HEK293 (cell line): ENCODE results near the gene GCLM.

Experiments
- CTCF ChIA-PET: fragments of 350-600 bp; formaldehyde crosslinking; extraction: SDS; loops from one replicate; lab custom pipeline; 2021; ENCODE audit warnings: antibody characterized with exemption; lab: Yijun Ruan, JAX
- POLR2A ChIA-PET: fragments of 300-600 bp; formaldehyde crosslinking; extraction: SDS; loops from one replicate; lab custom pipeline; 2020; ENCODE audit warnings: antibody characterized with exemption, inconsistent platforms; lab: Yijun Ruan, JAX
- H3K27ac ChIP-seq: fragments of 200-500 bp; sonication (Bioruptor generic); 2 replicates; pipeline ENCODE4 v1.5.1; 2014; ENCODE audit warnings: low read depth, low read length, control low read depth, inconsistent platforms; ENCODE audit errors: extremely low read depth
- H3K36me3 ChIP-seq, 2 experiments: fragments of 200-500 bp in 1 of 2; sonication (Bioruptor generic) in 1 of 2; 1 replicate in 1 of 2; 2 replicates in 1 of 2; pipeline ENCODE4 v1.5.1; 2014 to 2017; ENCODE audit warnings: inconsistent platforms in 2 of 2, low read length in 2 of 2; ENCODE audit not compliant: control insufficient read depth in 2 of 2, insufficient read depth in 1 of 2
- H3K4me1 ChIP-seq: fragments of 200-500 bp; sonication (Bioruptor generic); 2 replicates; pipeline ENCODE4 v1.5.1; 2014; ENCODE audit warnings: mild to moderate bottlenecking, low read length, inconsistent platforms; ENCODE audit not compliant: control insufficient read depth, insufficient read depth
- H3K4me3 ChIP-seq: 2 replicates; pipeline ENCODE4 v1.5.1; 2011; ENCODE audit warnings: low read depth, mild to moderate bottlenecking, control low read depth, low read length, moderate library complexity
- H3K9me3 ChIP-seq: fragments of 200-500 bp; sonication (Bioruptor generic); 2 replicates; pipeline ENCODE4 v1.5.1; 2014; ENCODE audit warnings: low read depth, low read length, inconsistent platforms; ENCODE audit not compliant: control insufficient read depth, insufficient read depth
- FEZF1 ChIP-seq: fragments of 450-650 bp; formaldehyde crosslinking; IDR thresholded peaks from 2 replicates; pipeline ENCODE4 v1.5.1; 2016; ENCODE audit warnings: missing biosample characterization, missing genetic modification characterization
- GLI2 ChIP-seq: fragments of 450-650 bp; formaldehyde crosslinking; IDR thresholded peaks from 2 replicates; pipeline ENCODE4; 2017; ENCODE audit warnings: missing biosample characterization, missing genetic modification characterization, low read depth, borderline replicate concordance
- GLIS2 ChIP-seq: fragments of 450-650 bp; formaldehyde crosslinking; IDR thresholded peaks from 2 replicates; pipeline ENCODE4 v1.5.1; 2016; ENCODE audit warnings: missing biosample characterization, missing genetic modification characterization
- KLF17 ChIP-seq: fragments of 450-650 bp; formaldehyde crosslinking; IDR thresholded peaks from 2 replicates; pipeline ENCODE4 v1.5.1; 2016; ENCODE audit warnings: missing biosample characterization, missing genetic modification characterization
- OVOL3 ChIP-seq: fragments of 450-650 bp; formaldehyde crosslinking; IDR thresholded peaks from 2 replicates; pipeline ENCODE4 v1.5.1; 2016; ENCODE audit warnings: missing biosample characterization, missing genetic modification characterization
- PRDM10 ChIP-seq: fragments of 450-650 bp; formaldehyde crosslinking; IDR thresholded peaks from 2 replicates; pipeline ENCODE4 v1.5.1; 2016; ENCODE audit warnings: missing biosample characterization, missing genetic modification characterization
- SP2 ChIP-seq: fragments of 450-650 bp; formaldehyde crosslinking; IDR thresholded peaks from 2 replicates; pipeline ENCODE4 v1.5.1; 2016; ENCODE audit warnings: missing biosample characterization, missing genetic modification characterization
- TRIM28 ChIP-seq: IDR thresholded peaks from 2 replicates; pipeline ENCODE4 v1.6.1; 2011; ENCODE audit warnings: low read length, control low read depth, borderline replicate concordance
- ZBTB17 ChIP-seq: fragments of 450-650 bp; formaldehyde crosslinking; IDR thresholded peaks from 2 replicates; pipeline ENCODE4 v1.5.1; 2016; ENCODE audit warnings: missing biosample characterization, missing genetic modification characterization
- ZEB2 ChIP-seq: fragments of 450-650 bp; formaldehyde crosslinking; IDR thresholded peaks from 2 replicates; pipeline ENCODE4 v1.5.1; 2016; ENCODE audit warnings: missing biosample characterization, missing genetic modification characterization
- ZNF155 ChIP-seq: fragments of 450-650 bp; formaldehyde crosslinking; IDR thresholded peaks from 2 replicates; pipeline ENCODE4 v1.5.1; 2016; ENCODE audit warnings: missing biosample characterization, missing genetic modification characterization
- ZNF157 ChIP-seq: fragments of 450-650 bp; formaldehyde crosslinking; IDR thresholded peaks from 2 replicates; pipeline ENCODE4 v1.5.1; 2016; ENCODE audit warnings: missing biosample characterization, missing genetic modification characterization
- ZNF16 ChIP-seq: fragments of 450-650 bp; formaldehyde crosslinking; IDR thresholded peaks from 2 replicates; pipeline ENCODE4 v1.5.1; 2016; ENCODE audit warnings: low read depth, missing biosample characterization, missing genetic modification characterization
- ZNF19 ChIP-seq: fragments of 450-650 bp; formaldehyde crosslinking; IDR thresholded peaks from 2 replicates; pipeline ENCODE4; 2016; ENCODE audit warnings: missing biosample characterization, missing genetic modification characterization, low read depth
- ZNF2 ChIP-seq: fragments of 450-650 bp; formaldehyde crosslinking; IDR thresholded peaks from 2 replicates; pipeline ENCODE4 v1.5.1; 2016; ENCODE audit warnings: missing biosample characterization, missing genetic modification characterization
- ZNF214 ChIP-seq: fragments of 450-650 bp; formaldehyde crosslinking; IDR thresholded peaks from 2 replicates; pipeline ENCODE4 v1.5.1; 2017; ENCODE audit warnings: missing biosample characterization, mild to moderate bottlenecking, missing genetic modification characterization, borderline replicate concordance
- ZNF221 ChIP-seq: fragments of 450-650 bp; formaldehyde crosslinking; IDR thresholded peaks from 2 replicates; pipeline ENCODE4 v1.5.1; 2017; ENCODE audit warnings: missing biosample characterization, missing genetic modification characterization, borderline replicate concordance
- ZNF248 ChIP-seq: fragments of 450-650 bp; formaldehyde crosslinking; IDR thresholded peaks from 2 replicates; pipeline ENCODE4 v1.5.1; 2017; ENCODE audit warnings: missing biosample characterization, missing genetic modification characterization
- ZNF292 ChIP-seq: fragments of 450-650 bp; formaldehyde crosslinking; IDR thresholded peaks from 2 replicates; pipeline ENCODE4 v1.5.1; 2016; ENCODE audit warnings: low read depth, missing biosample characterization, missing genetic modification characterization, borderline replicate concordance
- ZNF302 ChIP-seq: fragments of 450-650 bp; formaldehyde crosslinking; IDR thresholded peaks from 2 replicates; pipeline ENCODE4 v1.5.1; 2016; ENCODE audit warnings: missing biosample characterization, missing genetic modification characterization, low read depth
- ZNF311 ChIP-seq: fragments of 450-650 bp; formaldehyde crosslinking; IDR thresholded peaks from 2 replicates; pipeline ENCODE4 v1.5.1; 2017; ENCODE audit warnings: missing biosample characterization, missing genetic modification characterization, borderline replicate concordance
- ZNF366 ChIP-seq: fragments of 450-650 bp; formaldehyde crosslinking; conservative IDR thresholded peaks from 2 replicates; pipeline ENCODE4 v1.5.1; 2016; ENCODE audit warnings: missing biosample characterization, missing genetic modification characterization
- ZNF423 ChIP-seq: fragments of 450-650 bp; formaldehyde crosslinking; IDR thresholded peaks from 2 replicates; pipeline ENCODE4 v1.5.1; 2016; ENCODE audit warnings: missing biosample characterization, missing genetic modification characterization
- ZNF488 ChIP-seq: fragments of 450-650 bp; formaldehyde crosslinking; IDR thresholded peaks from 2 replicates; pipeline ENCODE4 v1.5.1; 2016; ENCODE audit warnings: missing biosample characterization, missing genetic modification characterization
- ZNF558 ChIP-seq: fragments of 450-650 bp; formaldehyde crosslinking; IDR thresholded peaks from 2 replicates; pipeline ENCODE4 v1.5.1; 2016; ENCODE audit warnings: missing biosample characterization, missing genetic modification characterization
- ZNF585B ChIP-seq: fragments of 450-650 bp; formaldehyde crosslinking; IDR thresholded peaks from 2 replicates; pipeline ENCODE4 v1.5.1; 2016; ENCODE audit warnings: missing biosample characterization, missing genetic modification characterization
- ZNF626 ChIP-seq: fragments of 450-650 bp; sonication (Bioruptor Pico); formaldehyde crosslinking; IDR thresholded peaks from 2 replicates; pipeline ENCODE4 v1.5.1; 2018; ENCODE audit warnings: missing biosample characterization, missing genetic modification characterization, inconsistent platforms
- ZNF776 ChIP-seq: fragments of 450-650 bp; formaldehyde crosslinking; IDR thresholded peaks from 2 replicates; pipeline ENCODE4 v1.5.0; 2017; ENCODE audit warnings: missing biosample characterization, missing genetic modification characterization, borderline replicate concordance
- ZSCAN30 ChIP-seq: fragments of 450-650 bp; IDR thresholded peaks from 2 replicates; pipeline ENCODE4 v1.5.1; 2018; ENCODE audit warnings: missing biosample characterization, mild to moderate bottlenecking, missing genetic modification characterization, moderate library complexity
- TF ChIP-seq, protein P1 (sequence below): fragments of 450-650 bp; formaldehyde crosslinking; IDR thresholded peaks from 2 replicates; pipeline ENCODE4 v1.5.1; 2017; ENCODE audit warnings: missing biosample characterization, missing genetic modification characterization

The GCLM gene

DNA sequence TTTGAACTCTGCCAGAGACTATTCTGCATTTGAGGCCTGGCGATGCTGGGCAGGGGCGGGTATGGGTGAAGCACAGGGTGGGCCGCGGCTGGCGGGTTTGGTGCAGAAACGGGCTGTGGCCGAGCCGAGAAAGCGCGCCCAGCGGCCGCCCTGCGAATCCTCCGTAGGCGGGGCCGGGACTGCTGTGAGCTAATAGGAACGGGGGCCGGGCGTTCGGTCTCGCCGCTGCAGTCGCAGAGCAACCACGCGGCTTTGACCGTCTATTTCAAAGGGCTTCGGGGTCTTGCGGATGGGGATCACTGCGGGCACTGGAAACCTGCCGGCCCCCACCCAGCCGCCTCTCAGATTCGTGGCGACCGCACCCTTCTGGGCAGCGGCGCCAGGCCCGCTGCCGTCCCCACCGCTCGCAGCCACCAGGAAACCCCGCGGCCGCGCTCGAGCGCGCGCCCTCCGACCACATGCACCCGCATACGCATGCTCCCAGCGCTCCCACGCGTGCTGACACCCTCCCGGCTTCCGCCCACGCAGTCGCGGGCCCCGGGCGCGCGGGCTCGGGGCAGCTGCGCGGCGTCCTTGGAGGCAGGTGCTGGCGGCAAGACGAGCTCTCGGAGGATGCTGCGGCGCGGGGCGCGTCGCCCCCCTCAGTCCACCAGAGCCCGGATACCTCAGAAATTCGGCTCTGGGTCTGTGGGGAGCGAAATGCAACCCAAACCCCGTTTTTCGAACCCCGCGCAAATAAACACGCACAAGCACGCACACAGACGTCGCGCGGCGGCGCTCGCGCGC, 62.8 kb downstream of the GCLM start:
- H3K9me3 ChIP-seq = no peaks in the 10 kb centered on the region
- H3K36me3 ChIP-seq = no peaks in the 10 kb centered on the region
- POLR2A ChIA-PET = interaction anchor here (0.9 to 1.6 kb wide), 14 partner anchors 12 to 768 kb away, joined by 3 to 8 read pairs (median 3); partner anchors contain the start of genes DNTTIP2, DR1, FNBP1L and MTF2
- CTCF ChIA-PET = interaction anchor here (0.6 to 7.9 kb wide), 12 partner anchors 30 to 542 kb away, joined by 3 to 120 read pairs (median 4); no protein-coding TSS in a partner anchor
- peak overlapping the region; percentile 88 for H3K4me3 ChIP-seq
- H3K4me1 ChIP-seq = peaks cover 3% of the 10 kb centered on the region; the same call in 1 of the 2 replicates
- peak overlapping the region; percentile 91 for H3K27ac ChIP-seq
- TF ChIP-seq ZEB2 (tag by site-specific recombination) = peak; percentile 83; the same call in 1 of the 2 replicates
- no peak for TF ChIP-seq ZNF585B (tag by site-specific recombination)
- no peak for TF ChIP-seq ZNF311 (tag by site-specific recombination)
- no peak for TF ChIP-seq GLI2 (tag by site-specific recombination)
- TF ChIP-seq PRDM10 (tag by site-specific recombination) = no peak; the same call in 1 of the 2 replicates
- no peak for TF ChIP-seq ZNF157 (tag by site-specific recombination)
- no peak for TF ChIP-seq ZNF292 (tag by site-specific recombination)
- TF ChIP-seq GLIS2 = peak; percentile 22; the same call in 1 of the 2 replicates
- TF ChIP-seq ZNF16 (tag by site-specific recombination) = no peak
- TF ChIP-seq ZNF19 (tag by site-specific recombination) = no peak
- no peak for TF ChIP-seq ZBTB17 (tag by site-specific recombination)
- TF ChIP-seq ZNF488 (tag by site-specific recombination) = no peak
- TF ChIP-seq ZNF366 (tag by site-specific recombination) = no peak
- TF ChIP-seq ZNF302 (tag by site-specific recombination) = no peak
- no peak for TF ChIP-seq ZNF248 (tag by site-specific recombination)
- TF ChIP-seq SP2 (tag by site-specific recombination) = peak; percentile 73
- TF ChIP-seq ZNF626 (tag by site-specific recombination) = no peak
- no peak for TF ChIP-seq TRIM28
- no peak for TF ChIP-seq ZNF214 (tag by site-specific recombination)
- TF ChIP-seq ZNF155 (tag by site-specific recombination) = no peak
- TF ChIP-seq ZNF221 (tag by site-specific recombination) = no peak
- TF ChIP-seq ZNF558 (tag by site-specific recombination) = no peak
- TF ChIP-seq, protein P1, sequence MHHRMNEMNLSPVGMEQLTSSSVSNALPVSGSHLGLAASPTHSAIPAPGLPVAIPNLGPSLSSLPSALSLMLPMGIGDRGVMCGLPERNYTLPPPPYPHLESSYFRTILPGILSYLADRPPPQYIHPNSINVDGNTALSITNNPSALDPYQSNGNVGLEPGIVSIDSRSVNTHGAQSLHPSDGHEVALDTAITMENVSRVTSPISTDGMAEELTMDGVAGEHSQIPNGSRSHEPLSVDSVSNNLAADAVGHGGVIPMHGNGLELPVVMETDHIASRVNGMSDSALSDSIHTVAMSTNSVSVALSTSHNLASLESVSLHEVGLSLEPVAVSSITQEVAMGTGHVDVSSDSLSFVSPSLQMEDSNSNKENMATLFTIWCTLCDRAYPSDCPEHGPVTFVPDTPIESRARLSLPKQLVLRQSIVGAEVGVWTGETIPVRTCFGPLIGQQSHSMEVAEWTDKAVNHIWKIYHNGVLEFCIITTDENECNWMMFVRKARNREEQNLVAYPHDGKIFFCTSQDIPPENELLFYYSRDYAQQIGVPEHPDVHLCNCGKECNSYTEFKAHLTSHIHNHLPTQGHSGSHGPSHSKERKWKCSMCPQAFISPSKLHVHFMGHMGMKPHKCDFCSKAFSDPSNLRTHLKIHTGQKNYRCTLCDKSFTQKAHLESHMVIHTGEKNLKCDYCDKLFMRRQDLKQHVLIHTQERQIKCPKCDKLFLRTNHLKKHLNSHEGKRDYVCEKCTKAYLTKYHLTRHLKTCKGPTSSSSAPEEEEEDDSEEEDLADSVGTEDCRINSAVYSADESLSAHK (tag by site-specific recombination) = no peak
- no peak for TF ChIP-seq ZNF776
- TF ChIP-seq FEZF1 (tag by site-specific recombination) = no peak
- no peak for TF ChIP-seq OVOL3
- TF ChIP-seq ZNF2 = 0 out of 2 replicates have a peak, but pooled peaks have one; percentile 15
- no peak for TF ChIP-seq KLF17 (tag by site-specific recombination)
- peak; percentile 71; the same call in 1 of the 2 replicates for TF ChIP-seq ZSCAN30 (tag by site-specific recombination)
- no peak for TF ChIP-seq ZNF423
